Prostate gland (tissue), 2 donors: Measurements from ENCODE around the gene GNAQ.

Experiments
- CTCF ChIP-seq, 4 experiments: fragments of 200-600 bp in 2 of 4; fragments of 450-650 bp in 2 of 4; sonication (generic) in 2 of 4; IDR thresholded peaks; 1 replicate in 3 of 4; 2 replicates in 1 of 4; pipeline ENCODE4 v1.5.1; 2016 to 2019; ENCODE audit warnings: antibody characterized with exemption in 4 of 4, mild to moderate bottlenecking in 2 of 4, moderate library complexity in 2 of 4
- POLR2A ChIP-seq: fragments of 450-650 bp; IDR thresholded peaks from one replicate; pipeline ENCODE4 v1.6.1; 2016; ENCODE audit warnings: antibody characterized with exemption, mild to moderate bottlenecking

GRCh38 chr9:78047106-78047505 lies 15.5 kb upstream of the GNAQ start:
- TF ChIP-seq POLR2A: no peak
- no peak for TF ChIP-seq CTCF (IDR thresholded peaks at IDR 0.05)
